ENCODE measurements around the gene TRAPPC3. TPM values are rescaled to one million over a fixed set of nuclear protein-coding genes. Genes with fewer than 3 reads are reported as not detected.

The TRAPPC3 gene
- total and polyA plus RNA-seq, 2 donors (not counting 1 experiment from before 2014, with no cell fraction given) = 88.5 to 105 TPM

DNA sequence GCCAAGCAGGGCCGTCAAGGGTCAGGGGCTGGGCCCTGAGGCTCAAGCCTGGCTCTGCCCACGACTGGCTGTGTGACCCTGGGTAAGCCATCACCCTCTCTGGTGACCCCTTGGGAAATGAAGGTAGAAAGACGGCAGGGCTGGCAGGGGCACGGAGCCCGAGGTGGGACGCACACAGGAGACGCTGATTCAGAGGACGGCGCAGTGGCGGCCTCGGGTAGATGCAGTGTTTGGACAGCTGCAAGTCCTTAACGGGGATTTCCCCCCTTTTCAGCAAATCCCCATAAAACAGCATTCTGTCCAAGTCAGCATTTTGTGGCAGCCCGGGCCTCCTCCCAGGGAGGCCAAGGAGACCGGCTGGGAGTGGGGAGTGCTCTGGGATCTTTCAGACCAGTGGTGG is 41.0 kb downstream of the TRAPPC3 start:
- Histone ChIP-seq H3K4me3 (replicated peaks in 1 of 4; ENCODE audit: control extremely low read depth in 1 of 4, insufficient read depth in 1 of 4, low read depth in 3 of 4, low read length in 4 of 4) (no peak overlapping the region), H2AFZ (ENCODE audit: low read length) (no peak overlapping the region), H3K4me1 (ENCODE audit: control insufficient read depth, extremely low read depth, insufficient read depth, low read length) (peaks cover 3% of the 10 kb centered on the region), H3K36me3 (ENCODE audit: control insufficient read depth, insufficient read depth, low read length) (no peaks in the 10 kb centered on the region), H3K27ac (ENCODE audit: insufficient read depth, low read length) (no peak overlapping the region), H3K4me2 (ENCODE audit: extremely low read depth, insufficient read depth, low read length) (no peak overlapping the region), H3K9ac (ENCODE audit: insufficient read depth, low read length) (no peak overlapping the region), H3K79me2 (ENCODE audit: control insufficient read depth, insufficient read depth, low read length) (no peaks in the 10 kb centered on the region), H3K27me3 (ENCODE audit: control insufficient read depth, insufficient read depth, low read length) (no peaks in the 10 kb centered on the region), H4K20me1 (ENCODE audit: control insufficient read depth, extremely low read depth, insufficient read depth, low read length) (no peaks in the 10 kb centered on the region), H3K9me3 (ENCODE audit: control insufficient read depth, insufficient read depth, low read depth, low read length) (no peaks in the 10 kb centered on the region)
- no peak for TF ChIP-seq EZH2 (IDR thresholded peaks at IDR 0.05; ENCODE audit: low read length, missing control alignments)
- TF ChIP-seq, protein P1, sequence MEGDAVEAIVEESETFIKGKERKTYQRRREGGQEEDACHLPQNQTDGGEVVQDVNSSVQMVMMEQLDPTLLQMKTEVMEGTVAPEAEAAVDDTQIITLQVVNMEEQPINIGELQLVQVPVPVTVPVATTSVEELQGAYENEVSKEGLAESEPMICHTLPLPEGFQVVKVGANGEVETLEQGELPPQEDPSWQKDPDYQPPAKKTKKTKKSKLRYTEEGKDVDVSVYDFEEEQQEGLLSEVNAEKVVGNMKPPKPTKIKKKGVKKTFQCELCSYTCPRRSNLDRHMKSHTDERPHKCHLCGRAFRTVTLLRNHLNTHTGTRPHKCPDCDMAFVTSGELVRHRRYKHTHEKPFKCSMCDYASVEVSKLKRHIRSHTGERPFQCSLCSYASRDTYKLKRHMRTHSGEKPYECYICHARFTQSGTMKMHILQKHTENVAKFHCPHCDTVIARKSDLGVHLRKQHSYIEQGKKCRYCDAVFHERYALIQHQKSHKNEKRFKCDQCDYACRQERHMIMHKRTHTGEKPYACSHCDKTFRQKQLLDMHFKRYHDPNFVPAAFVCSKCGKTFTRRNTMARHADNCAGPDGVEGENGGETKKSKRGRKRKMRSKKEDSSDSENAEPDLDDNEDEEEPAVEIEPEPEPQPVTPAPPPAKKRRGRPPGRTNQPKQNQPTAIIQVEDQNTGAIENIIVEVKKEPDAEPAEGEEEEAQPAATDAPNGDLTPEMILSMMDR (conservative IDR thresholded peaks at IDR 0.05 in 1 of 2, IDR thresholded peaks at IDR 0.05 in 1 of 2; ENCODE audit: low read depth in 1 of 2, low read length in 2 of 2) = no peak
- peak in 1 of 2 donors; percentile 70 for DNase-seq (ENCODE audit: low read depth in 2 of 2)

DNA sequence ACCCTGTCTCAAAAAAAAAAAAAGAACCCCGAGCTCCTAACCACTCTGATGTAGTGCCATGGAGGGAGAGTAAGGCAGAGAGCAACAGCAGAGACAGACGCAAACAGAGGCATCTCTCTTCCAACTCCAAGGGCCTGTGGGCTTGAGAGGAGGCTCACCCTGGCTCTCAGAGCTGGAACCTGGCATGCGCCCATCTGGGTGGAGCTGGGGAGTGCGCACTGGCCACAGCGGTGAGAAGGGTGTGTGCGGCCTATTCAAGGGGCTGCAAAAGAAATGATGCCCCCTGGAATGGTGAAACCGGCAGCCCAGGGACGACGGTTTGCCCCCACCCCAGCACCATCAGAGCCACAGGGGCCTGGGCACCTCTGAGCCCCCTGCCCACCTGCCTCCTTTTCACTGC is 41.9 kb downstream of the TRAPPC3 start:
- no peaks in the 10 kb centered on the region for H3K79me2 ChIP-seq (ENCODE audit: control insufficient read depth, insufficient read depth, low read length)
- H3K27ac ChIP-seq (ENCODE audit: insufficient read depth, low read length) = no peak overlapping the region
- H3K36me3 ChIP-seq (ENCODE audit: control insufficient read depth, insufficient read depth, low read length) = no peaks in the 10 kb centered on the region
- no peak overlapping the region for H3K9ac ChIP-seq (ENCODE audit: insufficient read depth, low read length)
- TF ChIP-seq, protein P1 (conservative IDR thresholded peaks at IDR 0.05 in 1 of 2, IDR thresholded peaks at IDR 0.05 in 1 of 2; ENCODE audit: low read depth in 1 of 2, low read length in 2 of 2) = no peak
- no peak for TF ChIP-seq EZH2 (IDR thresholded peaks at IDR 0.05; ENCODE audit: low read length, missing control alignments)
- H3K4me3 ChIP-seq (replicated peaks in 1 of 4; ENCODE audit: control extremely low read depth in 1 of 4, insufficient read depth in 1 of 4, low read depth in 3 of 4, low read length in 4 of 4) = no peak overlapping the region
- no peak overlapping the region for H2AFZ ChIP-seq (ENCODE audit: low read length)
- H3K4me1 ChIP-seq (ENCODE audit: control insufficient read depth, extremely low read depth, insufficient read depth, low read length) = peaks cover 3% of the 10 kb centered on the region
- no peaks in the 10 kb centered on the region for H3K9me3 ChIP-seq (ENCODE audit: control insufficient read depth, insufficient read depth, low read depth, low read length)
- no peaks in the 10 kb centered on the region for H3K27me3 ChIP-seq (ENCODE audit: control insufficient read depth, insufficient read depth, low read length)
- H3K4me2 ChIP-seq (ENCODE audit: extremely low read depth, insufficient read depth, low read length) = no peak overlapping the region
- H4K20me1 ChIP-seq (ENCODE audit: control insufficient read depth, extremely low read depth, insufficient read depth, low read length) = no peaks in the 10 kb centered on the region
- no peak for DNase-seq (ENCODE audit: low read depth in 2 of 2)

DNA sequence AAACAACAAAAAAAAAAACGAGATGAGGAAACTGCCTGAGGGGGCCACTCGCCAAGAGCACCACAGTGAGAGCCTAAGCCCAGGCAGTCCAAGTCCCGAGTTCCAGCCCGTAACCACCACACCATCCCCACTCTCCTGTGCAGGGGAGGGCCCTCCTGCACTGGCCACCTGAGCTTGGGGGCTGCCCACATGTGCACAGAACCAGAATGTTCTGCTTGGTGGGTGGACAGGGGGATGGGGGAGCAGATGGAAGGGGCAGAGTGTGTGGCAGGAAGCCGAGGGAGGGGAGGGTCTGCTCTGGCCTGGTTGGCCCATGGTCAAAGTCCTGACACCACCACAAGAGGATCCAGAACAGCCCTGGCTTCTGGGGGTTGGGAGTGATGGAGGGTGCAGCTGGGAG is 43.0 kb downstream of the TRAPPC3 start:
- no peaks in the 10 kb centered on the region for H3K36me3 ChIP-seq (ENCODE audit: control insufficient read depth, insufficient read depth, low read length)
- H3K4me2 ChIP-seq (ENCODE audit: extremely low read depth, insufficient read depth, low read length) = no peak overlapping the region
- H3K27ac ChIP-seq (ENCODE audit: insufficient read depth, low read length) = no peak overlapping the region
- no peaks in the 10 kb centered on the region for H3K27me3 ChIP-seq (ENCODE audit: control insufficient read depth, insufficient read depth, low read length)
- no peak overlapping the region for H3K4me3 ChIP-seq (replicated peaks in 1 of 4; ENCODE audit: control extremely low read depth in 1 of 4, insufficient read depth in 1 of 4, low read depth in 3 of 4, low read length in 4 of 4)
- H3K4me1 ChIP-seq (ENCODE audit: control insufficient read depth, extremely low read depth, insufficient read depth, low read length) = peaks cover 3% of the 10 kb centered on the region
- DNase-seq (ENCODE audit: low read depth in 2 of 2) = no peak
- no peaks in the 10 kb centered on the region for H3K9me3 ChIP-seq (ENCODE audit: control insufficient read depth, insufficient read depth, low read depth, low read length)
- no peak for TF ChIP-seq EZH2 (IDR thresholded peaks at IDR 0.05; ENCODE audit: low read length, missing control alignments)
- TF ChIP-seq, protein P1 (conservative IDR thresholded peaks at IDR 0.05 in 1 of 2, IDR thresholded peaks at IDR 0.05 in 1 of 2; ENCODE audit: low read depth in 1 of 2, low read length in 2 of 2) = no peak
- no peak overlapping the region for H2AFZ ChIP-seq (ENCODE audit: low read length)
- no peaks in the 10 kb centered on the region for H3K79me2 ChIP-seq (ENCODE audit: control insufficient read depth, insufficient read depth, low read length)
- H3K9ac ChIP-seq (ENCODE audit: insufficient read depth, low read length) = no peak overlapping the region
- no peaks in the 10 kb centered on the region for H4K20me1 ChIP-seq (ENCODE audit: control insufficient read depth, extremely low read depth, insufficient read depth, low read length)
